Bone marrow (tissue), 2 donors: ENCODE measurements around the gene PTPRR.

ENCODE experiments used
- DNase-seq, 2 donors: peaks; one replicate each; lab custom pipeline; 2025; lab: John Stamatoyannopoulos, UW

The PTPRR gene, protein sequence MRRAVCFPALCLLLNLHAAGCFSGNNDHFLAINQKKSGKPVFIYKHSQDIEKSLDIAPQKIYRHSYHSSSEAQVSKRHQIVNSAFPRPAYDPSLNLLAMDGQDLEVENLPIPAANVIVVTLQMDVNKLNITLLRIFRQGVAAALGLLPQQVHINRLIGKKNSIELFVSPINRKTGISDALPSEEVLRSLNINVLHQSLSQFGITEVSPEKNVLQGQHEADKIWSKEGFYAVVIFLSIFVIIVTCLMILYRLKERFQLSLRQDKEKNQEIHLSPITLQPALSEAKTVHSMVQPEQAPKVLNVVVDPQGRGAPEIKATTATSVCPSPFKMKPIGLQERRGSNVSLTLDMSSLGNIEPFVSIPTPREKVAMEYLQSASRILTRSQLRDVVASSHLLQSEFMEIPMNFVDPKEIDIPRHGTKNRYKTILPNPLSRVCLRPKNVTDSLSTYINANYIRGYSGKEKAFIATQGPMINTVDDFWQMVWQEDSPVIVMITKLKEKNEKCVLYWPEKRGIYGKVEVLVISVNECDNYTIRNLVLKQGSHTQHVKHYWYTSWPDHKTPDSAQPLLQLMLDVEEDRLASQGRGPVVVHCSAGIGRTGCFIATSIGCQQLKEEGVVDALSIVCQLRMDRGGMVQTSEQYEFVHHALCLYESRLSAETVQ

DNA sequence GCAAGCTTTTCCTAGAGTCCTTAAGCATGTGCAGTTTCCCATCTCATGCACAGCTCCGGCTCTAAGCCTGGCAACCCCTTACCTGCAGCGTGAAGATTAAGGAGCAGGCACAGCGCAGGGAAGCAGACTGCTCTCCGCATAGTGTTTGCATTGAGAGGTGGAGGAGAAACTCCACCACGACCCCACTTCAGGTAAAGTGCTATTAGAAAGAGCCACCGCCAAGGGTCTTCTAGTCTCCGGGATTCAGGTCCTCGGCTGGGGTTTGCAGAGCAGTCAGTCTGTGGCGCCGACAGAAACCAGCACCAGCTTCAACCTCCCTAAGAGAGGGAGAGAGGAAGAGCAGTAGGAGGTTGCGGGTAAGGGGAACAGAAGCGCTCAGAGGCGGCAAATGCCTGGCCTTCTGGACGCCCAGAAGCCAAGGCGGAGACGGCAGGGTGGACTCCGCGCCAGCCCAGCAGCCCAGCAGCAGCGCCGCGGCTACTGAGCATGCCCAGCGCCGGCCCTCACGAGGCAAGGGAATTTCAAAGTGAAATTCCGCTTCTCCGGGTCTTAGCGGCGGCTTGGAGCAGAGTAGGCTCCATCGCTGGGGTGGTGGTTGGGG, at the start of gene PTPRR:
Gene PTPRR, minus strand, starts transcription at position 488 of the 601 bp plus-strand sequence. Its CDS starts 348 bp downstream, at position 140.
- no peak for DNase-seq

DNA sequence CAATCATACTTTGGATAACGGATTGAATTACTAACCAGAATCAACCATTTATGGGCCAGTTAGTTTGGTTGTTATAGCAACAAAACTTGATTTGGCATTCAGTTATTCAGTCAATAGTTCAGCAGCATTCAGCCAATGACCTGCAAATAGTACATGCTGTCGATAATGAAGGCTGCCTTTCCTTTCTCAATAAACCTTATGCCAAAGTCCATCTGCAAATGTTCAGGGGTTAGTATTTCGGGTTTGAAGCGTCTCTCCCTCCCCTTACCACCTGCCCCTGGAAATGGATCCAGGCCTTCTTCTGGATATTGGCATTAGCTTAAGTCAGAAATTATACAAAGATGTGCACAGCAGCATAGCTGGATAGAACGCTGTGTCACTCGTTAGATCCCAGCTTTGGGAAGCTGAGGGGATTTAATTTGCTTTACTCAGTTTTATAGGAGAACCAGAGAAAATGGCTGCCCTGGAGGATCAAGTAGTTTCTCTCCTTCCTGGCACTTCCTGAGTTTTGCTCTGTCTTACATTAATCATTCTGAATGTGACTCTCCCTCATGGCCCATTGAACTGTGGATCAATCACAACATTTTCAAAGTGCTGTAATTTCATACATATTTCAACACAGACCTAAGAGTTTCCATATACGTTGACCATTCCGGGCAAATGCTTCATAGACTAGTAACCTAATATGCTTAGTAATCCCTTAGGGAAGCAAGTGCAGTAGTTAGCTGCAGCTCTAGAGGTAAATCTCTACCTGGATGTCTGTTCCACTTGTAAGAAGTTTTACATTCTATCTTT, 46.7 kb upstream of the PTPRR start:
- no peak for DNase-seq

DNA sequence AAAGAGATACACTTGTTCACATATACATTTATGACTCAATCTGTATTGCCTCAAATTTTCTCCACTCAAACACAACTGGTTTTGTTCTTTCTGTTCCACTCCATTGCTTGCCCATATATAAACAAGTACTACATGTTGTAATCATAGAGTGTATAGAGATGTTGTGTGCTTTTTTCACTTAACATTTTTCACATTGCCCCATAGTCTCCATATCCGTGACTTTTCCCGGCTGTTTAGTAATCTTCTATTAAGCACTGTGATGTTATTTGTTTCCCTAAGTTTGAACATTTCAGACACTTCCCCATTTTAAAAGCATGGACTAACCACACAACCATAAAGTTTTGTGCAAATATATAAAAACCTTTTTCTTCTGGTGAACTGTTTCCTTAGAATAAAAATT, 45.5 kb upstream of the PTPRR start:
- no peak for DNase-seq

DNA sequence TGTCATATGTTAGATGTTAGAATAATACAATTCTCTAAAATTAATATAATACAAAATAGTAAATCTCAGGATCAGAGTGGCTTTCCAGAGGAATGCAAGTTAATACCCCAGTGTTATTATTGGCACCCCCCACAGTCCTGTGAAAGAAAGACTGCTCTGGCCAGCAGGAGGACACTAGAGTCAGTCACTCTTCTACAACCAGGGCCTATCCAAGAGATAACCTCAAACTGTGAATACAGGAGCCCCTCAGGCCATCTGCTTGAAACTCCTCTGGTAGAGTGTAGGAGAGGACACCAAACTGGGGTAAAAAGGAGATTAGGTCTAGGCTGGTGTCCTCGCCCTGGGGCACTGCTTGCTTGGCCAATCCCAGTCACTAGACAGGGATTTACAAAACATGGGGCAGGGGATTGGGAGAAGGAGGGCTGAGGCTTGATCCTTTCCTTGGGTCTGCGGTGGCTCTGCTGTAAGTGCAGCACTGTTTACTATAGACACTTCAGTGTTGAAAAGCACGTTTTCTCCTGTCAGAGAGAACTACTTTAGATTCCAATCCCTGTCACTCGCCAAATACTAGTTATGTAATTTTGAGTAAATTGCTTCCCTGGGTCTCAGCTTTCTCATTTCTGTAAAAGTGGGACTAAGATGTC, 44.5 kb upstream of the PTPRR start:
- DNase-seq: no peak

- DNase-seq: no peak
Observed at GRCh38 chr12:70963081-70963660, 42.6 kb upstream of the PTPRR start.

DNA sequence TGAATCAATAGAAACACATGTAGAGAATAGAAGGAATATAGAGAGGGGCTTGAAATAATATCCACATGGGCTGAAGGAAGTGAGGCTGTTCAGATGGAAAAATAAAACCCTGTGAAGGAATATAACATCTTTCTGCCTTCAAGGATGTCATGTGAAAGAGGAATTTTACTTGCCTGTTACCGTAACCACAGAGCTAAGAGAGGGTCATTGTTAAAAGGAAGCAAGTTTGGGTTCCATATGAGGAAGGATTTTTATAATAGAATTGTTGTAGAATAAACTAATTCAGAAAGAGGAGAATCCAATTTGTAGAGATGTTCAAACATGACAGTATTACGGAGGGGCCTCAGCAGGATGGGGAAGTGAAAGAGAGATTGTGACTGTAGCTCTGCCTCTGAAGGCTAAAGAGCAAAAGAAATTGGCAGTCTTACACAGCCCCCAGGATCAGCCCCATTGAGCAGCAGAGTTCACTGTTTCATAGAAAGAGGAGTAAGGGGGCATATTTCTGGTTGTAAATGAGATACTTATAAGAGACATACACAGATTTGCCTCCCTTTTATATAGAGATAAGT, 41.8 kb upstream of the PTPRR start:
- no peak for DNase-seq

DNA sequence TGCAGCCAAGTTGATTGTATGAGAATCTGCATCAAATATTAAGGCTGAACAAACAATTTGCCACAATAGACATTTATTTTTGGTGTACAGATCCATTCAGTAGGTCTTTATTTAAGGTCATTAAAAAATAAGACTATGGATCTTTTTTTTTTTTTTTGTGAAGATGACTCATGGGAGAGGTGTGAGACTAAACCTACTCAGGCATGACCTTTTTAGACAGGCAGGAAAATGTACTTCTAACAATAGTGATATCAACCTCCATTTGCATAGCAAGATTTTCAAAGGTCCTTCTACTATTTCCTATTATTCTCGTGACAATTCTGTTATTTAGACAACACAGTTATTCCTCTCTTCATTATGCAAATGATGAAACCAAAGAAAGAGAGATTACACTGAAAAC, 39.9 kb upstream of the PTPRR start:
- DNase-seq: no peak

DNA sequence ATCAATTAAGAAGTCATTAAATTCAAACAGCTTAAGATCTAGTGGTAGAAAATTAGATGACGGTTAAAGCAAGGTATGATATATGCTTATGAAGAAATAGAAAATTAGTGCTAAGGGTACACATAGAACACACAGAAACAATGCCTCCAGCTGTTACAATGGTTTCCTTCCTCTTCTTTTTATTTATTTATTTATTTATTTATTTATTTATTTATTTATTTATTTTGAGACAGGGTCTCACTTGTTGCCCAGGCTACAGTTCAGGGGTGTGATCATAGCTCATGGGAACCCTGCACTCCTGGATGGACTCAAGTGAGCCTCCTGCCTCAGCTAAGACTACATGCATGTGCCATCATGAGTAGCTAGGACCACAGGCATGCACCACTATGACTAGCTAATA, 34.9 kb upstream of the PTPRR start:
- no peak for DNase-seq

DNA sequence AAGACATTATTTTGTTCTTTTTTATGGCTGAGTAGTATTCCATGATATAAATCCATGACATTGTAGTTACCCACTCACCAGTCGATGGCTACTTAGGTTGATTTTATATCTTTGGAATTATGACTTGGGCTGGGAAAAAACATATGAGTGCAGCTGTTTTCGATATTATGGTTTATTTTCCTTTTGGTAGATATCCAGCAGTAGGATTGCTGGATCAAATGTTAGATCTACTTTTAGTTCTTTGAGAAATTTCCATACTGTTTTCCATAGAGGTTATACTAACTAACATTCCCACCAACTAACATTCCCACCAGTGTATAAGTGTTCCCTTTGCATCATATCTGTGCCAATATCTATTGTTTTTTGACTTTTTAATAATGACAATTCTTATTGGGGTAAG, 29.9 kb upstream of the PTPRR start:
- no peak for DNase-seq

DNA sequence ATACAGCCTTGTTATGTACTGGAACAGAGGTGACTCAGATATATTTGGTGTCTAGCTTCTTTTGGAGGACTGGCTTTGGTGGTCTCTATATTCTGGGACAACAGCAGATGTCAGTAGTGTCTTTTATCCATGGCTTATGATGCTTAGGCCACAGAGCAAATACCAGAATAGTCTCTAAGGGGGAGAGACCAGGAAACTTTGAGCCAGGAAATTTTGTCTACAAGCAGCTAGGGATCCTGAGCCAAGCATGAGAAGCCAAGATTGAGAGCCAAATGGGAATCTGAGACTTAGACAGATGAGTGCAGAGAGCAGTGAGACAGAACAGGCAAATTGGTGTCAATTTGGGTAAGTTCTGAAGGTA, 28.4 kb upstream of the PTPRR start:
- DNase-seq: no peak

DNA sequence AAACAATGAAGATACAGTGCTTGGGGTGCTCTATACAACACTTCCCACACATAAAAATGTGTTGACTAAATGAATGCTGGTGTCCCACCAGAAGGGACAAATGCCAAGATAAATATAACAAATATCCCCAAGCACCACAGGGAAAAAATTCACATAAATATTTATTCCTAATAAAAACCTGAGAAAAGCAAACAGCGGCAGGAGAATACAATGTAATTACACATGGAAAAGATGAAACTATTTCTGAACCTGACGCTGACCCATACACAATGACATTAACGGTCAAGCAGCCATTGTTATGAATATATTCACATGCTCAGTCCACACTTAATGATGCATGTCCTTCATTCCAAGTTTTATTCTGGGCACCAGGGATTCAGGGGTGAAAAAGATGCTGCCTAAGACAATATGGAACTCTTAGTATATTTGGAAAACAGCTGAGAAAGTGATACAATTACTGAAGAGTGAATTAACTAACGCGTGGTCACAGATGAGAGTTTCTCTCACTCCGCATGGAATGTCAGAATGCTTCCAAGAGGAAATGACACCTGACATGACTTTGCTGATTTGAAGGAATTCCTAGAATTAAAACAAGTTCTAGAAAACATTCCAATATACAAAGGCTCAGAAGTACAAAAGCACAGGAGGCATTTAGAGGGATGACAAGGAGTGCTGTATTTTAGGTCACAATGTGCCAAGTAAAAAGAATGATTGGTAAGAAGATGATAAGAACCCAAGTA, 27.9 kb upstream of the PTPRR start:
- no peak for DNase-seq

GRCh38 chr12:70936203-70936813, 15.8 kb upstream of the PTPRR start:
- DNase-seq: no peak

DNA sequence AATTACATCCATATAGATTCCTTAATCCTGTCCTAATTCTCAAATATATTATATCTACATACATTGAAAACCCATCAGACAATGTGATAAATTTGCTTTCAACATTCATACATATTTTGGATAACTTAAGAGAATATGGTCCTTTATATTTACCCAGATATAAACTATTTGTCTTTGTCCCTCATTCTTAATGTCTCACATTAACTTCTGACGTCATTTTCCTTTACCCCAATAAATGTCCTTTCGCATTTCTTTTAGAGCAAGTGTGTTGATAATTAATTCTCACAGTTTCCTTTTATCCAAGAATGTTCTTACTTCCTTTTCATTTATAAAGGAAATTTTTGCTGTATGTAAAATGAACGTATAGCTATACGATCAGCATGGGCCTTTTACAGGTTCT, 12.6 kb upstream of the PTPRR start:
- DNase-seq: no peak

DNA sequence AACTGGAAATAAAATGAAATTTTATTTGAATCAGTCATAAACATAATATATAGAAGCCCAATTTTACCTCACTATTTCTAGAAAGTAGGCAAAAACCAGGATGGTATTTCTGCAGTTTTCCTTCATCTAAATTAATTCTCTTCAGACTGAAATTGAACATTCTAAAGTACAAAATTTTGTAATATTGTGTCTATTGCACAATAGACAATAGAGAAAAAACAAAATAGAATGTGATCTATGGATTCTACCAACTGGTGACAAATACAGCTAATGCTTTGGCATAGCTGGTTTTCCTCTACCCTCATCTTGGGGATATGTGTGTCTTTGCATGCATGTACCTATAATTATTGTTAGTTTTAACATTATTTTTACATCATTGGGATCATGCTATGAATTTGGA, 8.5 kb upstream of the PTPRR start:
- no peak for DNase-seq

- DNase-seq: no peak
Observed at GRCh38 chr12:70928071-70928470, 7.5 kb upstream of the PTPRR start.

GRCh38 chr12:70927356-70927755, 6.8 kb upstream of the PTPRR start:
- DNase-seq: no peak

- DNase-seq: no peak
Observed at GRCh38 chr12:70925539-70925938, 5.0 kb upstream of the PTPRR start.

GRCh38 chr12:70920891-70921290, 353 bp upstream of the PTPRR start:
- no peak for DNase-seq

DNA sequence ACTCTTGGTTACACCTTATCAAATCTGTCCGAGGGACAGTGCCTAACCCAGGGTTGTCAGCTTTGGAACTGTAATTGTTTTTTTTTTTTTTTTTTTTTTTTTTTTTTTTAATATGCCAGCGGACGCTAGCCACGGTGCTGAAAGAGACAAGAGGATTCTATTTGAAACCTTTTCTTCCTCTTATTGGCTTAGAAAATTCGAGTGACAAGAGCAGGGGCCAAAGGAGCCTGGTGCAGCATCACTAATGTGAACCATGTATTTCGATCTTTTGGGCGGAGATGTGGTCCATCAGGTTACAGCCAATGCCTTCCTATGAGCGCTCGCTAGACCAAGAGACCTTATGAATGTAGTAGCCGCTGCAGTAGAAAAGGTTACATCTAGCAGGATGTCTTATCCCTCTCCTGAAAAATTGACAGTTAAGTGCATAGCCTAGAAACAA, 922 bp downstream of the PTPRR start:
- DNase-seq: no peak

DNA sequence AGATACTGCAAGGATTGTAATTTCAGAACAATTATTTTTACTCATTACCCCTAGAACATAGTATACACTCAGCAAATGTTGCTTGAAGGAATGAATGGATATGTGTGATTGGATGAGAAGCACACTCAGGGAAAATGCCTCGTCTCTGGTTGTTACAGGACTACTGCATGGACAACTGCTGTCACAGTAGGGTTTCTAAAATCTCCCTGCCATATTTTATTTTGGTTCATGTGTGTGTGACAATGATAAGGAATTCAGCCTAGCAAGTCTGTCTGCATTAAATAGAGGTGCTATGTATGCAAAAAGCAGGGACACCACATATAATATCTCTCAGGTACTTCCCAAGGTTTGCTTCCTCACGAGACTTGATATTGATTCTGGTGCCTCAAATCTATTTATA, 1.4 kb downstream of the PTPRR start:
- DNase-seq: no peak
